NT2/D1 (cell line): ENCODE results near the gene INHA.

Experiments
- DNase-seq: peaks from one replicate; pipeline ENCODE4 v3.0.0-alpha.2; 2011; ENCODE audit warnings: low read depth, low spot score
- H3K27me3 ChIP-seq: 2 replicates; pipeline ENCODE4 v1.6.0; 2011; ENCODE audit warnings: mild to moderate bottlenecking; ENCODE audit not compliant: insufficient read length, insufficient read depth
- H3K36me3 ChIP-seq: 2 replicates; pipeline ENCODE4 v1.6.1; 2011; ENCODE audit warnings: mild to moderate bottlenecking, low read length, mixed read lengths; ENCODE audit not compliant: insufficient read depth, insufficient read length
- H3K4me1 ChIP-seq: 2 replicates; pipeline ENCODE4 v1.5.1; 2011; ENCODE audit not compliant: insufficient read depth, insufficient read length
- H3K4me3 ChIP-seq: 2 replicates; pipeline ENCODE4 v1.5.1; 2011; ENCODE audit warnings: low read depth; ENCODE audit not compliant: insufficient read length
- H3K9ac ChIP-seq: 2 replicates; pipeline ENCODE4 v1.6.0; 2011; ENCODE audit warnings: low read depth; ENCODE audit not compliant: insufficient read length
- H3K9me3 ChIP-seq: 2 replicates; pipeline ENCODE4 v1.5.1; 2011; ENCODE audit warnings: mild to moderate bottlenecking, low read length; ENCODE audit not compliant: insufficient read depth
- SUZ12 ChIP-seq: IDR thresholded peaks from 2 replicates; pipeline ENCODE4 v1.6.1; 2011; ENCODE audit not compliant: insufficient read length, insufficient read depth; ENCODE audit errors: extremely low read depth
- YY1 ChIP-seq: IDR thresholded peaks from 2 replicates; pipeline ENCODE4 v1.6.1; 2011; ENCODE audit not compliant: insufficient read length, insufficient read depth
- ZNF274 ChIP-seq: IDR thresholded peaks from 2 replicates; pipeline ENCODE4 v1.6.1; 2011; ENCODE audit warnings: mild to moderate bottlenecking, low read depth, low read length

INHA gene

DNA sequence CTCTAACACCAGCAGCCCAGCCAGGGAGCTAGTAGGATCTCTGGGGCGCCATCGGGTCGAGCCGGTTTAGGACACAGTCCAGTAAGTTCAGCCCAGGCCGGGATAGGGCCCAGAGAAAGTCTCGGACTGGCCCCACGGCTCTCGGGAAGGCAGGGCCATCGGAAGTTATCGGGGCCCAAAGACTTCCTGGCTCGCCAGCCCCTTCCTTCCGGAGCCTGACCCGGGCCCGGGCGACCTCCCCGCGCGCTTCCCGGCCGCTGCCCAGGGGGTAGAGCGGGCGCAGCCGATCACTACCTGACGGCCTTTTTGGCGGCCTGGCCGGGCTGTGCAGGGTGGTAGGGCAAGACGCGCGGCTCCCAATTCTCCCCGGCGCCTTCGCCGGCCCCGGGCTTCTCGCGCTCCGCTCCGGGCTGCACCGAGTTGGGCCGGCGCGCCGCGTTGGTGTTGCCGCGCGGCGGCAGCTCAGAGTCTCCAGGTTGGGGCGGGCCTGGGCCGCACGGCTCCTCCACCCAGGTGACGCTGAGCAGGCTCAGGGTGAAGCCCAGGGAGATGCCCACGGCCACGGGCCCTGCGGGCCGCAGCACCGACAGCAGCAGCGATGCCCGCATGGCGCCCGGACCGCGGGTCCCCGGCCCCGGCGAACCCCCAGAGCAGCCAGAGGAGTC lies 29.0 kb upstream of the INHA start:
- H3K9ac ChIP-seq, result peak overlapping the region; percentile 95
- H3K27me3 ChIP-seq, result peaks cover 32% of the 10 kb centered on the region
- no peak for TF ChIP-seq YY1
- H3K36me3 ChIP-seq, result peaks cover 40% of the 10 kb centered on the region
- H3K4me1 ChIP-seq, result peaks cover 20% of the 10 kb centered on the region
- H3K4me3 ChIP-seq, result peak overlapping the region; percentile 88
- H3K9me3 ChIP-seq, result no peaks in the 10 kb centered on the region
- no peak for DNase-seq

DNA sequence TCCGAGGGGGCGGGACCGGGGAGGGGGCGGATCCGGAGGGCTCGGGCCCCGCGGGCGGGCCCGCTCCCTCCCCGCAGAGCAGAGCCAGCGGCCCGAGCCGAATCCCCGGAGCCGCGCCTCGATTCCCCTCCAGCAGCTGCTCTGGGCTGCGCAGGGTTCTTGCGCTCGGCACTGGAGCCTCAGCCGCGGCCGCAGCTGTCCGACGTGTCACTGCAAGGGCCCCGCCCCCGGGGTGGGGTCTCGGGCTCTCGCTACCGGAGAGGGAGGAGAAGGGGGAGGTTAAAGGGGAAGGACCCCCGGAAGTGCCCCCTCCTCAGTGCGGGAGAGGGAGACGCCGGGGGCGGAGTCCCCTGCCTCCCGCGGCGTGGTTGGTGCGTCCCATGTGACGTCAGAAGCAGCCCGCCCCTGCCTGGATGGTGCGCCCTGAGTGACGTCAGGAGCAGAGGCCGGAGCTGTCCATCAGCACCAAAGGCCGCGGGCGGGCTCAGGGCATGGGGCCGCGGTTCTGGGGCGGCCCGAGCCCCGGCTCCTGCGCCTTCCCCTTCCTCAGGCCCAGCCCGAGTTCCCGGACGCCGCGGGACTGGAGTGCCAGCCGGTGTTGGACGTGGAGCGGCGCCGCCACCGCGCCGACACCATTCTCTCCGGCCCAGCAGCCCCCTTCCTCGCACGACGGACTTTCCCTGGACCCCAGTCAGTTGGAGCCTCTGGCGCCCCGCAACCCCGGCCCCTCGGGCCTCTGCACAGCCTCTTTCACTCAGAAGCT lies 28.3 kb upstream of the INHA start, which contains the start of the genes CHPF and TMEM198:
Gene CHPF, minus strand, starts transcription at position 214 of the 763 bp plus-strand sequence. CDS start 271 bp downstream, outside the sequence.
Gene TMEM198, plus strand, starts transcription at position 433 of the 763 bp plus-strand sequence. CDS start 700 bp downstream, outside the sequence.
- TF ChIP-seq ZNF274, result no peak
- no peak for TF ChIP-seq YY1
- TF ChIP-seq SUZ12, result no peak

DNA sequence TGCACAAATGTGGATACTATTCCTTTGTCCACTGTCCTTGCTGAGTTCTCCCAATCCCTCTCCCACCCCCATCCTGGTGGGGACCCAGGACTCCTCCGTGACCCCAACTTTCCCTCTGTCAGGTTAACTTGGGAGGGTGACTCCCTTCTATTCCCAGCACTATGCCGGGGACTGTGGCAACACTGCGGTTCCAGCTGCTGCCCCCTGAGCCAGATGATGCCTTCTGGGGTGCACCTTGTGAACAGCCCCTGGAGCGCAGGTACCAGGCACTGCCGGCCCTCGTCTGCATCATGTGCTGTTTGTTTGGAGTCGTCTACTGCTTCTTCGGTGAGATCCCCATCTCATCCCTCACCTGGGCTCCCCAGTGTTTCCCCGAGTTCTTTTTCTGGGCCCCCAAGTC lies 27.5 kb upstream of the INHA start:
- H3K4me1 ChIP-seq, result peaks cover 8% of the 10 kb centered on the region
- no peak for DNase-seq
- peaks cover 45% of the 10 kb centered on the region for H3K27me3 ChIP-seq
- H3K36me3 ChIP-seq, result peaks cover 46% of the 10 kb centered on the region
- H3K9me3 ChIP-seq, result no peaks in the 10 kb centered on the region
- H3K4me3 ChIP-seq, result peak overlapping the region; percentile 88
- peak overlapping the region; percentile 71 for H3K9ac ChIP-seq
- TF ChIP-seq SUZ12, result no peak
- TF ChIP-seq YY1, result no peak
- TF ChIP-seq ZNF274, result no peak

More for the DNA sequence above, 28.3 kb upstream of the INHA start, which contains the start of the genes CHPF and TMEM198:
- peaks cover 16% of the 10 kb centered on the region for H3K4me1 ChIP-seq
- H3K9me3 ChIP-seq, result no peaks in the 10 kb centered on the region
- H3K9ac ChIP-seq, result peak within 1 kb of the TSS; percentile 95
- peaks cover 46% of the 10 kb centered on the region for H3K36me3 ChIP-seq
- peak; percentile 99 for DNase-seq
- H3K4me3 ChIP-seq, result peak within 1 kb of the TSS; percentile 88
- H3K27me3 ChIP-seq, result peaks cover 37% of the 10 kb centered on the region

DNA sequence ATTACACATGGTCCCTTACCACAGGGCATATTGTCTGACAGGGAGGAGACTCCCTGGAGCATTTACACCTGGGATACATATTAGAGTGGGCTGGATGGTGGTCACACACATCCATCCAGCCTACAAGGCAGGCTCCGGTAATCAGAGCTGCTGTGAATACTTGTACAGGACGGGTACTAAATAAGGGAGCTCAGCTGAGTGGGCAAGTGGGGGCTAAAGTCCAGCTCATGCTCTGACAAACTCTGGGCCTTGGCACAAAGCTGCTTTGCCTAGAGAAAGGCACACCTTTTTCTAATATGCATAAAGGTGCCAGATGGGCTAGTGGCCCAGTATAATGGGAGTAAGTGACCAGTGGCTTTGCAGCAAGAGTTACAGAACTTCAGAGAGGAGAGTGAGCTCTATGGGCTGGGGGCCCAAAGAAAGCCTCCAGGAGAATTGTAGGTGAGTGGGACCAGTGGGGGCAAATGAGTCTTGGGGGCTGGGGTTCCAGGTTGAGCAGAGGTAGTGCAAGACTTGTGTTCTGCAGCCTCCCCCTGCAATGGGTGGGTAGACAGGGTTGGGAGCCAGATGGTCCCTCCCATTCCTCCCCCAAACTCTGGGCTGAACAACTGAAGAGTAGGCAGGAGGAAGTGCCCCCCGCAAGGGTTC lies 26.7 kb upstream of the INHA start:
- Histone ChIP-seq H3K4me3 (no peak overlapping the region), H3K36me3 (peaks cover 43% of the 10 kb centered on the region), H3K9ac (no peak overlapping the region), H3K4me1 (peaks cover 9% of the 10 kb centered on the region), H3K27me3 (peaks cover 53% of the 10 kb centered on the region), H3K9me3 (no peaks in the 10 kb centered on the region)
- no peak for DNase-seq
- no peak for TF ChIP-seq ZNF274
- no peak for TF ChIP-seq YY1
- TF ChIP-seq SUZ12, result no peak

DNA sequence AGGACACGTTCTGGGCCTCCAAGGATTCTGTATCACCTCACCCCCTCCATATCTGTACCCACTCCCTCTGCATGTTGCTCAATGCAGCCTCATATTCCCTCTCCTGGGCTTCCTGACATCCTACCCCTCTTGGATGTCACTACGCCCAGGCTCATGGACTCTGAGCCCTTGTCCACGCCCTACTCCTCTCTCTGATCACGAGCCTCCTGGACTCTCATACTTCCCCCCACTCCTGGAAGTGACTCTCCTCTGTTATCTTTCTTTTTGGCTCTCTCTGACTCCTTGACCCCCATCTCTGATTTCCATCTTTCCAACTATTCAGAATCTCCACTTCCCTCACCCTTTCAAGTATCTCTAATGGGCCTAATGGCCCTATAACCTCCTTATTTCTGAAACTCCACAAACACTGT lies 26.2 kb upstream of the INHA start:
- H3K9ac ChIP-seq, result no peak overlapping the region
- no peak overlapping the region for H3K4me3 ChIP-seq
- peaks cover 12% of the 10 kb centered on the region for H3K4me1 ChIP-seq
- H3K9me3 ChIP-seq, result no peaks in the 10 kb centered on the region
- H3K27me3 ChIP-seq, result peaks cover 58% of the 10 kb centered on the region
- no peak for DNase-seq
- no peak for TF ChIP-seq YY1
- TF ChIP-seq SUZ12, result no peak
- TF ChIP-seq ZNF274, result no peak
- peaks cover 38% of the 10 kb centered on the region for H3K36me3 ChIP-seq

DNA sequence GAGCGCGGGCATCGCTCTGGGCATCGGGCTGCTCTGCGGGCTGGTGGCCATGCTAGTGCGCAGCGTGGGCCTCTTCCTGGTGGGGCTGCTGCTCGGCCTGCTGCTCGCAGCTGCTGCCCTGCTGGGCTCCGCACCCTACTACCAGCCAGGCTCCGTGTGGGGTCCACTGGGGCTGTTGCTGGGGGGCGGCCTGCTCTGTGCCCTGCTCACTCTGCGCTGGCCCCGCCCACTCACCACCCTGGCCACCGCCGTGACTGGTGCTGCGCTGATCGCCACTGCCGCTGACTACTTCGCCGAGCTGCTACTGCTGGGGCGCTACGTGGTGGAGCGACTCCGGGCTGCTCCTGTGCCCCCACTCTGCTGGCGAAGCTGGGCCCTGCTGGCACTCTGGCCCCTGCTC lies 24.5 kb upstream of the INHA start:
- H3K4me3 ChIP-seq, result no peak overlapping the region
- peaks cover 30% of the 10 kb centered on the region for H3K36me3 ChIP-seq
- H3K9me3 ChIP-seq, result no peaks in the 10 kb centered on the region
- TF ChIP-seq YY1, result no peak
- TF ChIP-seq SUZ12, result no peak
- no peak for TF ChIP-seq ZNF274
- DNase-seq, result no peak
- no peak overlapping the region for H3K9ac ChIP-seq
- peaks cover 9% of the 10 kb centered on the region for H3K4me1 ChIP-seq
- H3K27me3 ChIP-seq, result peaks cover 59% of the 10 kb centered on the region

DNA sequence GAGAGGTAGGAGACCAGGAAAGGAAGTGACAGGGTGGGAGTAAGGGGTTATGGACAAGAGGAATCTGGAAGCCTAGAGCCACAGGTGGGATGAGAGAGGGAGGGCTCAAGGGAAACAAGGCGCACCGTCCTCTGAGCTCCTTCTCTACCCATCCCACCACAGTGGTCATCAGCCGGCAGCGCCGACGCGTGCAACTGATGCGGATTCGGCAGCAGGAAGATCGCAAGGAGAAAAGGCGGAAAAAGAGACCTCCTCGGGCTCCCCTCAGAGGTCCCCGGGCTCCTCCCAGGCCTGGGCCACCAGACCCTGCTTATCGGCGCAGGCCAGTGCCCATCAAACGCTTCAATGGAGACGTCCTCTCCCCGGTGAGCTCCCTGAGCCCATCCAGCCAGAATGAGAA lies 23.1 kb upstream of the INHA start:
- no peaks in the 10 kb centered on the region for H3K9me3 ChIP-seq
- H3K36me3 ChIP-seq, result peaks cover 32% of the 10 kb centered on the region
- H3K4me3 ChIP-seq, result no peak overlapping the region
- no peak for DNase-seq
- TF ChIP-seq YY1 (no peak), ZNF274 (no peak), SUZ12 (no peak)
- no peak overlapping the region for H3K9ac ChIP-seq
- H3K4me1 ChIP-seq, result peaks cover 17% of the 10 kb centered on the region
- peaks cover 68% of the 10 kb centered on the region for H3K27me3 ChIP-seq
